Neural crest cell (in vitro differentiated cells): Measurements from ENCODE around the gene DNAAF2. TPM values are rescaled to one million over a fixed set of nuclear protein-coding genes. Genes with fewer than 3 reads are reported as not detected.
A peak's percentile ranks its signal among the peaks of the same experiment; 100 is the strongest.

Experiments used
- DNase-seq: peaks from one replicate; pipeline ENCODE4 v3.0.0; 2021; ENCODE audit warnings: low read depth, mixed read lengths, low spot score
- H3K27ac Mint-ChIP-seq: one replicate; pipeline ENCODE4 v1.8.0; 2021; ENCODE audit warnings: mild to moderate bottlenecking, mixed read lengths; ENCODE audit not compliant: unreplicated experiment
- H3K27me3 Mint-ChIP-seq: 2 replicates; pipeline ENCODE4 v1.8.0; 2021; ENCODE audit warnings: low read depth, mild to moderate bottlenecking, mixed read lengths
- H3K36me3 Mint-ChIP-seq: 2 replicates; pipeline ENCODE4 v1.8.0; 2021; ENCODE audit warnings: low read depth, mild to moderate bottlenecking, mixed read lengths
- H3K4me1 Mint-ChIP-seq: 2 replicates; pipeline ENCODE4 v1.8.0; 2021; ENCODE audit warnings: mixed read lengths
- H3K4me3 Mint-ChIP-seq: one replicate; pipeline ENCODE4 v1.8.0; 2021; ENCODE audit warnings: mild to moderate bottlenecking, mixed read lengths
- H3K9me3 Mint-ChIP-seq: 2 replicates; pipeline ENCODE4 v1.8.0; 2021; ENCODE audit warnings: mixed read lengths
- CTCF ChIP-seq: fragments of 200-600 bp; sonication (generic); conservative IDR thresholded peaks from 2 replicates; pipeline ENCODE4 v1.5.0; 2021; ENCODE audit warnings: antibody characterized with exemption, mild to moderate bottlenecking
- total RNA-seq: library from RNA; stranded (reverse); gene quantifications from 2 replicates; pipeline ENCODE4 v1.2.1, GENCODE V29; 2021

Gene DNAAF2
- total RNA-seq, 1 donor from 2014 or later, result 20.4 TPM

GRCh38 chr14:49640540-49641417, 5.7 kb upstream of the DNAAF2 start:
- Mint-ChIP-seq H3K4me1 (peaks cover 23% of the 10 kb centered on the region), H3K27me3 (no peaks in the 10 kb centered on the region), H3K27ac (no peak overlapping the region), H3K4me3 (peak overlapping the region; percentile 13), H3K9me3 (no peaks in the 10 kb centered on the region), H3K36me3 (peaks cover 15% of the 10 kb centered on the region)
- no peak for DNase-seq
- TF ChIP-seq CTCF, result no peak

- peaks cover 28% of the 10 kb centered on the region for H3K4me1 Mint-ChIP-seq
- no peak for TF ChIP-seq CTCF
- H3K4me3 Mint-ChIP-seq, result peak overlapping the region; percentile 73
- H3K9me3 Mint-ChIP-seq, result no peaks in the 10 kb centered on the region
- H3K36me3 Mint-ChIP-seq, result peaks cover 18% of the 10 kb centered on the region
- H3K27ac Mint-ChIP-seq, result no peak overlapping the region
- no peak for DNase-seq
- H3K27me3 Mint-ChIP-seq, result no peaks in the 10 kb centered on the region
Observed at GRCh38 chr14:49637534-49638078, 2.6 kb upstream of the DNAAF2 start.

GRCh38 chr14:49636866-49637265, 1.8 kb upstream of the DNAAF2 start:
- no peak for DNase-seq
- H3K9me3 Mint-ChIP-seq, result no peaks in the 10 kb centered on the region
- peaks cover 18% of the 10 kb centered on the region for H3K36me3 Mint-ChIP-seq
- H3K27ac Mint-ChIP-seq, result no peak overlapping the region
- H3K27me3 Mint-ChIP-seq, result no peaks in the 10 kb centered on the region
- TF ChIP-seq CTCF, result no peak
- H3K4me3 Mint-ChIP-seq, result peak overlapping the region; percentile 73
- peaks cover 29% of the 10 kb centered on the region for H3K4me1 Mint-ChIP-seq

- Mint-ChIP-seq H3K9me3 (no peaks in the 10 kb centered on the region), H3K4me3 (peak overlapping the region; percentile 98), H3K4me1 (peaks cover 40% of the 10 kb centered on the region), H3K27ac (peak overlapping the region; percentile 100), H3K36me3 (peaks cover 15% of the 10 kb centered on the region), H3K27me3 (no peaks in the 10 kb centered on the region)
- peak; percentile 87 for TF ChIP-seq CTCF
- peak; percentile 93 for DNase-seq
Observed at GRCh38 chr14:49633640-49634546, 1.2 kb downstream of the DNAAF2 start.
